Measurements from ENCODE around the gene CDH23. TPM values are rescaled to one million over a fixed set of nuclear protein-coding genes. Genes with fewer than 3 reads are reported as not detected.
"Not testable (repeated sequence)": the region's sequence is repeated elsewhere in the genome, so short reads cannot be mapped to it uniquely, and the experiment has no call there.

Gene CDH23
- polyA plus RNA-seq (2014; cell fraction: cytosol; rRNA removed) = not detected in 2 replicates
- polyA plus RNA-seq (2014; cell fraction: nucleus; rRNA removed) = 0.77 TPM in 1 of 2 replicates, not detected in the other

DNA sequence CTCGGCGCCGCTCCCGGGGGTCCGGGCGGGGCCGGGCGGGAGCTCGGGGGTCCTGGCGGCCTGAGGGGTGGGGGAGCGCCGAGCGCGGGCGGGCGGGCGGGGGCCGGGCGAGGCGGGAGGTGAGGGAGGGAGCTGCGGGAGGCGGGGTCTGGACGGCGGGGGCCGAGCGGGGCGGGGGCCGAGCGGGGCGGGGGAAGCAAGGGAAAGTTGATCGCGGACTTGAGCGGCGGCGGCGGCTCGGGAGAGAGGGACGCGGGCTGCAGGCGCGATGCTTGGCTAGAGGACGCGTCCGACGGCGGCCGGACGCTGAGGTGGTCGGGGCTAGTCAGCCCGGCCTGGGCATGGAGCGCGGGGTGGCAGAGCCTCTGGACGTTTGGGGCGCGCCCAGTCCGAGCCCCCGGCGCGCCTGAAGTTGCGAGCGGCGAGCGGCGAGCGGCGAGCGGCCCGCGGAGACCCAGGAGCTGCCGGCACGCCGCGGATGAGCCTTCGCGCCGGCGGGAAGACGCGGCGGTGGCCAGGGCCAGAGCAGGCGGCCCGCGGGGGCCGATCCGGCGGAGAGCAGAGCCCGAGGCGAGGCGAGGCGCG is at the start of gene CDH23:
CDH23 (plus strand) TSS at position 210 of the 585 bp plus-strand sequence. CDS start 42,912 bp downstream, outside the sequence.
- no peak for DNase-seq (ENCODE audit: low spot score)

DNA sequence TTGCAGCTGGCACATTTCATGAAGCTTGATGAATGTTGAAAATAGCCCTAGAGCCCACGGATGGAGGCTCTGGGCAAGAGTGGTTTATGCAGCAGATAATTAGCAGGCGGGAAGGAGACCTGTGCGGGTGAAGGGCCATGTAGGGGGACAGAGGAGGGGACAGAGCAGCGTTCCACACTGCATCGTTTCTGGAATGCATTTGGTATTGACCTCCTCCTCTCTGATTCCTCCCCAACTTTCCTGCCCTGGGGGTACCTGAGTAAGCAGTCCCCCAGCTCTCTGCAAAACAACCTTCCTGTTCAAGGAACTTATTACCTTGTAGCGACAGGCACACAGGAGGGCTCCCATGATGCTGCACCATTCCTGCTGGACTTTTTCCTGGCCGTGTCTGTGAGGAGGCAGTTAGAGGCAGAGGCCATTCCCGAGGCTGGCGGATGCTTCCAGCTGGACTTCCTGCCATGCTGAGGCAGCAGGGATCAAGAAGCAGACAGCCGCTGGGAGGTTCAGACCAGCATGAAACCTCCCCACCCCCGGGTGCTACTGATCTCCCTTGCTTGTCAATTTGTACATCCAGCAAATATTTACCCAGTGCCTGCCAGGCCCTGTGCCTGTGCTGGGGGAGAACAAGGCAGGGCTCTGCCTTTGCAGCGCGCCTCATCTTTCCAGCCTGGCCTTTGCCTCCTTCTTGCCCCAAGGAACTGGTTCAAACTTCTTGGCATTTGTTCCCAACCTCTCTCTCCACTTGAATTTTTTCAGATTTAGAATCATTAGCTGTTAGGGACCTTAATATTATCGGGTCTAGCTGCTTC is 48.9 kb upstream of the CDH23 start:
- DNase-seq (ENCODE audit: low spot score) = no peak

DNA sequence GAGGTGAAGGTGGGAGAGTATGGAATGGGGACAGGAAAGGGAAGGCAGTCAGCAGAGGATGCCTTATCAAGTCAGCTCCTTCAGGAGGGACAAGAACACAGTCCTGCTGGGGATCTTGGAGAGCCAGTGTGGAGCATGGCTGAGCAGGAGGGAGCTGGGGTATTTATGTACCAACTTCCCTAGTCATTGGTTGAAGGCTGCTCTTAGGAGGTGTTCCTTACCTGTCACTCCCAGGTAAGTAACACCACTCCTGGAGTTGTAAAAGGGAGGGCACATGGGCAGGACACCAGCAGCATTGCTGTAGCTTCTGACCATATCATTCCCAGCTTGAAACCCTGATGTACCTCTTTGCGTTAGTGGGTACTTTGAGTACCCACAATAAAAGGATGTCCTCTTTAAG is 47.9 kb upstream of the CDH23 start:
- DNase-seq (ENCODE audit: low spot score) = no peak

DNA sequence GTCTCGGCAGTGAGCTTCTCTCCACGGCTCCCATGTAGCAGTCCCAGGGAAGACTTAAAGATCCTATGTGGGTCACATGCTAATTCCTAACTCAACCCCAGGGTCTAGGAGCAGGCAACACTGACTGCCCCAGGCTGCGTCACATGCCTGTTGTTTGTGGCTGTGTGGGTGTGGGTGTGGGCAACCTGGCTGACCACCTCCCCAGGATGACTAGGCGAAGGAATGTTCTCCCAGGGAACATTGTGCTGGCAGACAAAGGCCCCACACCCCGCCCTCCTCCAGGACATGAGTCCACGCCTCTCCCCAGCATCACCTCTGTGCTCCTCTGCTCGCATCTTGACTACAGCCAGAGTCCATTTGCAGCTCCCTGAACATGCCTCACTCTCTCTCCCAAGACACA is 47.3 kb upstream of the CDH23 start:
- DNase-seq (ENCODE audit: low spot score) = no peak

DNA sequence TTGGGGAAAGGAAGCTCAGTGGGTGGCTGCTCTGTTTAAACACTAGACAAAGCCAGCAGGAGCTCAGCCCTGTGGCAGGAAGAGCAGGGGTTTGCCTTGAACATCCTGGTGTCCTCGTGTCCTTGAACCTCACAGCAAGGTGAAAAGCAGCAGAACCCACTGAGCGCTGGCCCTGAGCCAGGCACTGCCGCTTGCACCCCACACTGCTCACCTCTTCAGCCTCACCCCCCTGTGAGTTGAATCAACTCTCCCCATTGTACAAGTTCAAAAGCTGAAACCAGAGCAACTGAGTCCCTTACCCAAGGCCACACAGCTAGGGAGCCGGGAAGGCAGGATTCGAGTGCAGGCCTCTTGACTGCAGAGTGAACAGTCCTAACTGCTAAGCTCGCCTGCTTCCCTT is 45.6 kb upstream of the CDH23 start:
- DNase-seq (ENCODE audit: low spot score) = no peak

DNA sequence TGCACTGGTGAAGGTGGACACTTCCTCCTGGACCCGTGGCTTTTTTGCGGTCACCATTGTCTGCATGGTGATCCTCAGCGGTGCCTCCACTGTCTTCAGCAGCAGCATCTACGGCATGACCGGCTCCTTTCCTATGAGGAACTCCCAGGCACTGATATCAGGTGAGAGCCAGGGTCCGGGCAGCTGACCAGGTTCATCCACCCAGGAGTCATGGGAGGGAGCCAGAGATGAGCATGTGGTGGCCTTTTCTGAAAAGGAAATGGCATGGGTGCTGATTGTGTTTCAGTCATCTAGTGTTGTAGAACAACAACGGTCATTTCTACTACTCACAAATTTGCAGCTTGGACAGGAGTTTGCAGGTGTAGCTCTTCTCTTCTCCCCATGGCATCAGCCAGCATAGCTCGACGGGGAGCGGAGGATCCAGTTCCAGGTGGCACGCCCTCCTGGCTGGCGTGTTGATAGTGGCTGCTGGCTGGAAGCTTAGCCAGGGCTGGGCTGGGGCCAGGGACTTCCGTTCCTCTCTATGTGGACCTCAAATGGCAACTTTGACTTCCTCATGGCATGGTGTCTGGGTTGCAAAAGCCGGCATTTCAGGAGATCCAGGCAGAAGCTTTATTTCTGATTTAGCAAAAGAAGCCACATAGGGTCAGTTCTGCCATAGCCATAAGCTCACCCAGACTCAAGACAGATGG is 44.9 kb upstream of the CDH23 start:
- no peak for DNase-seq (ENCODE audit: low spot score)

DNA sequence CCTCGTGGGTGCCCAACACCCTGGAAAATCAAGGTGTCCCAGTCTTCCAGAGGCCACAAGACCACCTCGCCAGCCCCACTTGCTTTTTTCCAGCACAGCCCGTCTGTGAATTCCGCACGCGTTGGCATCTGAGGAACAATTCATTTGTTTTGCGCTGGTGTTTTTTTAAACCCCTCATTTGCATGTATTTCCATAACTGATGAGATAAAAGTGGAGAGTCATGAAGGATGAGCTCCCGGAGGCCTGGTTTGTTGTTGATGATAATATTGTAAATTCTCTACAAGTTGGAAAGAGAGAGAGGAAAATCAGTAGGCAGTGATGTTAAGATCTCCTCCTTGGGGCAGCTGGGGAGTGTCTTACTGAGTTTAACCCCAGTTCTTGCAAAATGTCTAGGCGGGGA is 43.1 kb upstream of the CDH23 start:
- DNase-seq (ENCODE audit: low spot score) = no peak

DNA sequence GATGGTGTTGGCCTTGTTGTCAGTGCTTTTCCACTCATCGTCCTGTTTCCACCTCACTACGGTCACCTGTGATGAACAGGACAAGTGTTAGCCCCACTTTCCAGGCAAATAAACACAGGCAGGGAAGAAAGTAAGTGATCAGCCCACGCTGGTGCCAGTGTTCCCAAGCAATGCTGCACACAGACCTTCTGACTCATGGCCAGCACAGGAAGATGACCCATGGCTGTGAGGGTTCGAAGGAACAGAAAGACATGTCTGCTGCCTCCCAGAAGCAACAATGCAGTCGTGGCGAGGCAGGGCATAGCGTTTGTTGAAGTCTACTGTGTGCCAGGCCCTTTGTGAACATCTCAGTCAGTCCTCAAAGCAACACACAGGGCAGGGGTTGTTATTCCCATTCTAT is 41.9 kb upstream of the CDH23 start:
- no peak for DNase-seq (ENCODE audit: low spot score)

DNA sequence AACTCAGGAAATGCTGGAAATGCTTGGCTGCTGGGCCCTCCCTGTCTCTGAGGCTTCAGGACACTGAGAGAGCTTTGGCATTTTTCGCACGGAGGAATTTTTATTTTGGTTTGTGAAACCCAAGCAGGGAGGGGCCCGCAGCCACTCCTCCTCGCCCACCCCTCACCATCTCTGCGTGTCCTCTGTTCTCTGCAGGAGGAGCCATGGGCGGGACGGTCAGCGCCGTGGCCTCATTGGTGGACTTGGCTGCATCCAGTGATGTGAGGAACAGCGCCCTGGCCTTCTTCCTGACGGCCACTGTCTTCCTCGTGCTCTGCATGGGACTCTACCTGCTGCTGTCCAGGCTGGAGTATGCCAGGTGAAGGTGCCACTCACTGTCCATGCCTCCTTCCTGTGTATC is 40.8 kb upstream of the CDH23 start:
- DNase-seq (ENCODE audit: low spot score) = no peak

DNA sequence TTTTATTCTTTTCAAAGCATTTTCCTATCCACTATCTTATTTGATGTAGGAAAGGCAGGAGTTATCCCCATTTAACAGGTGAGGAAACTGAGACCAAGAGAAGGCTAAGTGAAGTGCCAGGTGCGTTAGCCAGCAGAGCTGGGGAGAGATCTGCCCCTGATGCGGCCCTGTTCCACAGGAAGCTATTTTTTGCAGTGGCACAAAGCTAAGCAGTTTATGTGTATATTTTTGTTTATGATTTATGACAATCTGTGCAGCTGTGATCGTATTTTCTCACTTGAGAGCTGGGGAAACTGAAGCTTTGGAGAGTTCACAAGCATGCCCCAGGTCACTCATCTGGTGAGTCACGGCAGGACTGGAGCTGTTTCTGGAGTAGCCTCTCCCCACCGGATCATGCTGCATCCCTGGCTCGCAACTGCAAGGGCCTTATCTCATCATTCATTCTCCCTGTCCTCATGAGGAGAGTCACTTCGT is 38.9 kb upstream of the CDH23 start:
- no peak for DNase-seq (ENCODE audit: low spot score)

DNA sequence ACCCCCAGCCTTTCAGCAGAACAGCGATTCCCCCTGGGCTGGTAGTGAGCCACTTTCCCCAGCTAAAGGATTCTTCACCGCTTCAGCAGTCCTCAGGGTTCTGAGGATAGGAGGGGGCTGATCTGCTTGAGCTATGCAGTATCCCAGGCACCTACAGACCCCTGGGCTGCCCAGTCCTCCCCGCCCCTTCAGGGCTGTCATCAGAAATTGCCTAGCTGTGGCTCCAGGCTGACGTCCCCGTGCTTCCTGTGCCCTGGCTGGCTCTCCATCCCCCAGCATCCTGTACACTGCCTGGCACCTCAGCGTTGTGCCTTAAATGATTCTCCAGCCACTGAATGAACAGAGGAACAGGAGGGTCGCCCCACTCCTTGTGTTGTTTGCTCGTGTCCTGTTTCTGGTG is 38.4 kb upstream of the CDH23 start:
- no peak for DNase-seq (ENCODE audit: low spot score)

DNA sequence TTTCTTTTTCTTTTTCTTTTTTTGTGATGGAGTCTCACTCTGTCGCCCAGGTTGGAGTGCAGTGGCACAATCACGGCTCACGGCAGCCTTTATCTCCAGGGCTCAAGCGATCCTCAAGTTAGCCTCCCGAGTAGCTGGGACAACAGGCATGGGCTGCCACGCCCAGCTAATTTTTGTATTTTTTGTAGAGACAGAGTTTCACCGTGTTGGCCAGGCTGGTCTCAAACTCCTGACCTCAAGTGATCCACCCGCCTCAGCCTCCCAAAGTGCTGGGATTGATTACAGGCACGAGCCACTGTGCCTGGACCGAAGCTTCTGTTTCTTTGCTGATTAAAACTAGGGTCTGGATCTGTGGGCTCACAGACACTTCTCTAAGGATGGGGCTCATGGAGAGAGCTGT is 37.8 kb upstream of the CDH23 start:
- DNase-seq (ENCODE audit: low spot score) = not testable (repeated sequence)

DNA sequence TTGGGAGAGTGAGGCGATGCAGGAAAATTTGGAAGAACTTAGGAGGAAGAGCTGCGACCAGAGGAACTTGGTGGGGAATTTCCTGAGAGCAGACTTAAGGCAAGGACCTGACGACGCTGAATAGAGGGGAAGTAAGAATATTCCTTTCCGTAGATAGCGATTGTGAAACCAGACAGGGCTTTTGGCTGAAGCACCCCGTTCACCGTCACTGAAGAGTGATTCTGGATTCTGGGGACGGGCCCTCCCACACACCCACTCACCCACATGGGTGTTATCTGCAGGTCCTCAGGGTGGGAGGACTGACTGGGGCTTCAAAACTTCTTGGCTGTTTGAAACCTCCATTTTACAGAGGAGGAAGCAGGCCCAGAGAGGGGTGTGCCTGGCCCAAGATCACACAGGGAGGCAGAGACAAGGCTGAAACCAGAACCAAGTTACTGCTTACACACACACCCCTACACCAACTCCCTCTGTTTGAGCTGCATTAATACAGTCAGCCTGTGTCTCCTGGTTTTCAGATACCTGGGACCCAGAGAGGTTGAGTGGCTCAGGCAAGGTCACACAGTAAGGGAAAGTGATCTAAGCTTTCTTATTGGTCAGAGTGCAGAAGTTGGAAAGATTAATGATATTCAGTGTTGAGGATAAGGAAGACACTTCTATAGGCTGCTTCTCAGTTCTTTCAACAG is 37.2 kb upstream of the CDH23 start:
- no peak for DNase-seq (ENCODE audit: low spot score)

DNA sequence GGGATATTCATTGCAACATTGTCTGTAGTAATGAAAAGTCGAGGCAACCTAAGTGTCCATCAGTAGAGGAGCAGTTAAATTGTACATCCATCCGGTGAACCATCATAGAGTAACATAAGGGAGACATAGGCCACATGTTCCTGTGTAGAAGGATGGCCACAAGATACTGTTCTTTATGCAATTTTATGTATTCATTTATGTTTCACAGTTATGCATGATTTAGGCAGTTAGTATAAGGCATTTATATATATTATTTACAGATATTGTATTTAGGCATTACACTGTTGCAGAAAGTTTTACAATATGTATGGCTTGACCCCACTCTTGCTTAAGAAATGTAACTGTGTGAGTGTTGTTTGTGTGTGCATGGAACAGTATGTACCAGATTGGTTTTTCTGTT is 36.0 kb upstream of the CDH23 start:
- DNase-seq (ENCODE audit: low spot score) = no peak

DNA sequence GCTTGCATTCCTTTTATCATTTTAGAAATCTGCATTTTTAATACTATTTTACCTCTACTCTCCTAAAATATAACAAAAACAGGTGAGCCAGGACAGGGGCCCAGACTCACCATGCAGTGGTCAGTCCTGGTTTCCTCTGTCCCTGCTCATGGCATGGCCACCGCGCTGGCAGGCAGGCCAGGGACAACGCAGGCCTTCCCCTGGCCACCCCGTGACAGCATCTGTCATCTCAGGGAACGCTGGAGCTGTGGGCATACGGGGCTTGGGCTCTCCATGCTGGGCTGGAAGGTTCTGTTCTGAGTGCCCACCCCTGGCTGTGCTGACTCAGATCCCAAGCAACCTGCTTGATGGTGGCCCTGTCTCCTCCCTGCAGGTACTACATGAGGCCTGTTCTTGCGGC is 35.1 kb upstream of the CDH23 start:
- no peak for DNase-seq (ENCODE audit: low spot score)

DNA sequence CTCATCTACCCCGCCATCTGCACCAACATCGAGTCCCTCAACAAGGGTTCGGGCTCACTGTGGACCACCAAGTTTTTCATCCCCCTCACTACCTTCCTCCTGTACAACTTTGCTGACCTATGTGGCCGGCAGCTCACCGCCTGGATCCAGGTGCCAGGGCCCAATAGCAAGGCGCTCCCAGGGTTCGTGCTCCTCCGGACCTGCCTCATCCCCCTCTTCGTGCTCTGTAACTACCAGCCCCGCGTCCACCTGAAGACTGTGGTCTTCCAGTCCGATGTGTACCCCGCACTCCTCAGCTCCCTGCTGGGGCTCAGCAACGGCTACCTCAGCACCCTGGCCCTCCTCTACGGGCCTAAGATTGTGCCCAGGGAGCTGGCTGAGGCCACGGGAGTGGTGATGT is 34.6 kb upstream of the CDH23 start:
- DNase-seq (ENCODE audit: low spot score) = no peak

DNA sequence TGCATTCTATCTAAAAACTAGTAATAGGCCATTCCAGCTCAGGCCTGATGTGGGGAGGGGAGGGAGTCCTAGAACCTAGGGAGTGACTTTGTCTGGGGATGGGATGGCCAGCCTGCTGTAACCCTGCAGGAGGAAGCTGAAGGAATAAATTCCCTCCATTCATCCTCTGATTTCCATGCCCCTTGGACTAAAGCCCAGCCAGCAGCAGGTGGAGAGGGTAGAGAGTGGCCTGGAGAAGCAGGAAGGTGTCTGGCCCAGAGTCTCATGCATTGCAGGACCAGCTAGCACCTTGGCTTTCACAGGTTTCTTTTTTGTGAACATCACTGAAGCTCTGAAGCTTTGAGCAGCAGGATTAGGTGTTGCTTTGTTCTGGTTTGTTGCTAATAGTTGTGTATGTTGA is 32.8 kb upstream of the CDH23 start:
- DNase-seq (ENCODE audit: low spot score) = no peak

DNA sequence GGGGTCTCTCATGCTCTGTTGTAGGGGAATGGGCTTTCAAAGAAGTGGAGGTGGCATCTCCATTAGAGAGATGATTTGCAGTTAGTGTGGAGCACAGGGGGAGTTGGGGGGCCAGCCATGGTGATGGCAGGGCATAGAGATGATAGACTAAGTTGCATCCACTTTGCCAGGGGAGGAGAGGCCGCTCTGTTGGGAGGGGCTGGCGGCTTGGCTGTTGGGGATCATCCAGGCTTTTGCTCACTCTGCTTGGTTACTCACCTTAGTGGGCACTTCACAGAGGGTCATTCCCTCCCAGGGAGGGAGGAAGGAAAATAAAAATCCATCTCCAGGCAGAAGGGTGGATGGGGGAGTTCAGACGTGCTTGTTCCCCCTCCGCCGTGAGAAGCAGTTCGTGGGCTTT is 31.4 kb upstream of the CDH23 start:
- DNase-seq (ENCODE audit: low spot score) = no peak

DNA sequence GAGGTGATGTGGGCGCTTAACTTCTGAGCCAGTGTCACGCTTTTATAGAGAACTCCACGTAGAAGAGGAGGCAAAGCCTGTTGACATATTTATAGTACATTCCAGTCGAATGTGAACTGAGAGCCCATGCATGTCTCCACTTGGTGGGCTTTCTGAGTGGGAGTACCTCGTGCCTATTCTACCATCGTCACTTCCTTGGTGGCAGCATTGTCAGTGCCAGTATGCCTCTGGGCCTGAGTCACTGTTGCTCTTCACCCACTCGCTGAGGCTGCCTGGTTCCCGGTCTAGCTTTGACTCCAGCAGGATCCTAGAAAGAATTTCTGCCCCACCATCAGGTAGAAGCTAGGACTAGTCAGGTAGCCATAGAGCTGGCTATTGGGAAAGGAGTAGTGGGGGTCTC is 30.0 kb upstream of the CDH23 start:
- no peak for DNase-seq (ENCODE audit: low spot score)

DNA sequence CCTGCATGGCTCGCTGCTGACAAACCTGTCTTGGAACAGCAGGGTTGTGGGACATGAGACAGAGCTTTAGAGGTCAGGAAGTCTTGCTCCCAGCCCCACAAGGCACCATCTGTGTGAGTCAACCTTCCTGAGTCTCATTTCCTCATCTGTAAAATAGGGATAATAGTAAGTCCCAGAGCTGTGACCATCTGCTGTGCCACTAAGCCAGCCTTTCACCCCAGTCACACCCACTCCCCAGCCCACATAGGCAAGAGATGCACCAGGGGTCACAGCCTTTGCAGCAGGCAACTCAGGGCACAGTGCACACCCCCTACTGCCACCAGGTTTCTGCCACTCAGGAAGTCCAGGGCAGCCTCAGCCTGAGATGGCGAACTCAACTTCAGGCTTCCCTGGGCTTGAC is 29.4 kb upstream of the CDH23 start:
- no peak for DNase-seq (ENCODE audit: low spot score)

DNA sequence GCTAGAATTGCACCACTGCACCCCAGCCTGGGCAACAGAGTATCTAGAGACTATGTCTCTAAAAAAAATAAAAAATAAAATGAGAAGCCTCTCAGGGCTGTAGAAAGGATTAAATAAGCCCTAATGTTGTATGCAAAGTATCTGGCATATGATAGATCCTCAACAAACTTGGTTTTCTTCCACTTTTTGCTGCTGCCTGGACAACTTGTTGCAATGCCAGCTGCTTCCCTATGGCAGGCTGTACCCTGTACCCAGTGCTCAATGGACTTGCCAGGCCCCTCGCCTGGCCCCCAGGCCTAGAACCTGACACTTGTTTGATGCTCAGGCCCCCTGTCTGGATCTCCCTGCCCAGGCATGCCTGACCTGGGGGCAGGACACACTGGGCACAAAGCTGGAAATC is 28.5 kb upstream of the CDH23 start:
- no peak for DNase-seq (ENCODE audit: low spot score)

DNA sequence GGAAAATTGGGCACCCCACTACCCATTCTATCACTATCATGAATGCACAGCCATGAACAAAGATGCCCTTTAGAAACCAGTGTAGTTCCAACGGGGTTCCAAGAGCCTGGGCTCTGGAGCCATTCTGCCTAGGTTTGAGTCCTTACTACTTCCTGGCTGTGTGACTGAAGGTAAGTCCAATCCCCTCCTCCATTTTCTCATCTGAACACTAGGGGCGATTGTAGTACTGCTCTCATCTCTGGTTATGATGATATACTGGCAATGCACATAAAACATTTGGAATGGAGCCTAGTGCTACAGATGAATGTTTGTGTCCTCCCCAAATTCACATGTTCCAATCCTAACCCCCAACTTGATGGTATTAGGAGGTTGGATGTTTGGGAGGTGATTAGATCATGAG is 28.1 kb upstream of the CDH23 start:
- no peak for DNase-seq (ENCODE audit: low spot score)
